Stomach (tissue), 9 donors: Measurements from ENCODE around the gene TLR9. TPM values are rescaled to one million over a fixed set of nuclear protein-coding genes. Genes with fewer than 3 reads are reported as not detected.

Experiments used
- DNase-seq, 2 donors: peaks; one replicate each; pipeline versions ENCODE4 v3.0.0 to v3.0.0-alpha.2; 2013 to 2019
- H3K27ac ChIP-seq, 5 donors: fragments of 200-600 bp in 4 of 5; sonication (generic) in 4 of 5; one replicate each; pipeline ENCODE4 v1.5.1; 2013 to 2019; ENCODE audit warnings: mild to moderate bottlenecking in 1 of 5, moderate library complexity in 1 of 5
- H3K27me3 ChIP-seq, 3 donors: fragments of 200-600 bp; sonication (generic); one replicate each; pipeline ENCODE4 v1.5.1; 2017 to 2019; ENCODE audit warnings: mixed run types in 1 of 3
- H3K36me3 ChIP-seq, 4 donors: fragments of 200-600 bp; sonication (generic); 1 replicate in 3 of 4; 2 replicates in 1 of 4; pipeline ENCODE4 v1.5.1; 2016 to 2019
- H3K4me1 ChIP-seq, 4 donors: fragments of 200-600 bp; sonication (generic); one replicate each; pipeline ENCODE4 v1.5.1; 2016 to 2019
- H3K4me3 ChIP-seq, 4 donors: fragments of 200-600 bp; sonication (generic) in 3 of 4; one replicate each; pipeline ENCODE4 v1.5.1; 2016 to 2019; ENCODE audit warnings: mild to moderate bottlenecking in 1 of 4
- H3K9me3 ChIP-seq, 4 donors: fragments of 200-600 bp; sonication (generic); one replicate each; pipeline ENCODE4 v1.5.1; 2016 to 2019
- EP300 ChIP-seq: sonication (generic); formaldehyde crosslinking; IDR thresholded peaks from one replicate; pipeline ENCODE4 v1.6.1; 2017; ENCODE audit warnings: antibody characterized with exemption
- POLR2A ChIP-seq, 4 donors: fragments of 450-650 bp; IDR thresholded peaks; one replicate each; pipeline ENCODE4 v1.6.1; 2016; ENCODE audit warnings: antibody characterized with exemption in 4 of 4, control low read depth in 2 of 4, mild to moderate bottlenecking in 1 of 4, moderate library complexity in 1 of 4
- POLR2AphosphoS5 ChIP-seq, 3 donors: sonication (generic); formaldehyde crosslinking; IDR thresholded peaks; one replicate each; pipeline ENCODE4 v1.6.1; 2016; ENCODE audit warnings: antibody characterized with exemption in 3 of 3
- WGBS, 5 donors: extraction: QIAGEN DNeasy Blood & Tissue Kit in 3 of 5; methylation state at CpG; one replicate each; pipeline versions ENCODE4 v1.1.5 to v1.1.7; 2013 to 2018; 5-methylcytosine and 5-hydroxymethylcytosine counted together
- intact Hi-C: fragments of 100-400 bp; cut with DNase I; formaldehyde crosslinking; loops from one replicate; pipeline ENCODE4 v1.15.1; 2023; ENCODE audit warnings: low total_unique reads
- polyA plus RNA-seq, 3 donors: library from polyadenylated mRNA; stranded (reverse); fragments of 200-250 nt; gene quantifications; one replicate each; pipeline ENCODE4 v1.2.3, GENCODE V29; 2013
- total RNA-seq, 5 donors: library from RNA; depleted of rRNA; stranded (reverse); fragments of >200 nt; gene quantifications; one replicate each; pipeline versions ENCODE4 v1.1.0 to v1.2.3, GENCODE V29; 2014 to 2016
- TF ChIP-seq, protein P1 (sequence below), 7 experiments: fragments of 450-650 bp in 4 of 7; fragments of 200-600 bp in 3 of 7; sonication (generic) in 3 of 7; IDR thresholded peaks; one replicate each; pipeline ENCODE4 v1.5.1; 2016 to 2019; ENCODE audit warnings: antibody characterized with exemption in 7 of 7, control low read depth in 2 of 7, mild to moderate bottlenecking in 1 of 7
- donor health status: healthy with polysubstance abuse.
- donor health status: Bipolar disorder and iron deficiency.
- donor health status: healthy.

TLR9 gene
- total and polyA plus RNA-seq, 8 donors: 0.18 TPM; not detected in 7

DNA sequence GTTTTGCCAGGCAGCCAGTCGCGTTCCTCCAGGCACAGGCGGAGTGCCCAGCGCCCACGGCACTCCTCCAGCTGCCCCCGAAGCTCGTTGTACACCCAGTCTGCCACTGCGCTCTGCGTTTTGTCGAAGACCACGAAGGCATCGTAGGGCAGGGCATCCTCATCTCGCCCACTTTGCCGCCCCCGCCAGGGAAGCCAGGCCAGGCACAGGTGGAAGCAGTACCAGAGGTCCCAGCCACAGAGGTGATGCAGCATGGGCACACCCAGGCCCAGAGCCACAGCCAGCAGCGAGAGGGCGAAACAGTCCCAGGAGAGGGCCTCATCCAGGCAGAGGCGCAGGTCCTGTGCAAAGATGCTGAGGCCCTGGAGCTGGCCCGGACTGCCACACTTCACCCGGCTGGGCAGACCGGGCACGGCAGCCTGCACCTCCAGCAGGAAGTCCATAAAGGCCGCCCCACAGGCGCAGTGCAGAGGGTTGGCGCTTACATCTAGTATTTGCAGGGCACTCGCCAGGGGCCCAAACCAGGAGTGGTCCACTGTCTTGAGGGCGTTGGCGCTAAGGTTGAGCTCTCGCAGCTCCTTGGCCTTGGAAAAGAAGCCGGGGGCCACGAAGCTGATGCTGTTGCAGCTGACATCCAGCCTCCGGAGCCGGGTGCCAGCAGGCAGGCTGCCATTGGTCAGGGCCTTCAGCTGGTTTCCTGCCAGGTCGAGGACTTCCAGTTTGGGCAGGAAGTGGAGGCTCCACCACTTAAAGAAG is 3.7 kb downstream of the TLR9 start:
- Histone ChIP-seq H3K4me1 (peaks cover 35 to 61% (median 46%) of the 10 kb centered on the region in 4 donors), H3K27me3 (no peaks in the 10 kb centered on the region), H3K27ac (peak overlapping the region in 1 of 5 donors; percentile 32), H3K36me3 (peaks cover 0 to 7% (median 0%) of the 10 kb centered on the region in 4 donors), H3K9me3 (no peaks in the 10 kb centered on the region), H3K4me3 (no peak overlapping the region)
- intact Hi-C loops: loop anchor here (5.0 kb wide), 1 partner anchor 121 kb away; no protein-coding TSS in a partner anchor
- TF ChIP-seq POLR2AphosphoS5 (IDR thresholded peaks at IDR 0.05): no peak
- no peak for TF ChIP-seq POLR2A (IDR thresholded peaks at IDR 0.05)
- no peak for TF ChIP-seq EP300
- TF ChIP-seq, protein P1, sequence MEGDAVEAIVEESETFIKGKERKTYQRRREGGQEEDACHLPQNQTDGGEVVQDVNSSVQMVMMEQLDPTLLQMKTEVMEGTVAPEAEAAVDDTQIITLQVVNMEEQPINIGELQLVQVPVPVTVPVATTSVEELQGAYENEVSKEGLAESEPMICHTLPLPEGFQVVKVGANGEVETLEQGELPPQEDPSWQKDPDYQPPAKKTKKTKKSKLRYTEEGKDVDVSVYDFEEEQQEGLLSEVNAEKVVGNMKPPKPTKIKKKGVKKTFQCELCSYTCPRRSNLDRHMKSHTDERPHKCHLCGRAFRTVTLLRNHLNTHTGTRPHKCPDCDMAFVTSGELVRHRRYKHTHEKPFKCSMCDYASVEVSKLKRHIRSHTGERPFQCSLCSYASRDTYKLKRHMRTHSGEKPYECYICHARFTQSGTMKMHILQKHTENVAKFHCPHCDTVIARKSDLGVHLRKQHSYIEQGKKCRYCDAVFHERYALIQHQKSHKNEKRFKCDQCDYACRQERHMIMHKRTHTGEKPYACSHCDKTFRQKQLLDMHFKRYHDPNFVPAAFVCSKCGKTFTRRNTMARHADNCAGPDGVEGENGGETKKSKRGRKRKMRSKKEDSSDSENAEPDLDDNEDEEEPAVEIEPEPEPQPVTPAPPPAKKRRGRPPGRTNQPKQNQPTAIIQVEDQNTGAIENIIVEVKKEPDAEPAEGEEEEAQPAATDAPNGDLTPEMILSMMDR (IDR thresholded peaks at IDR 0.05): no peak
- no peak for DNase-seq
- 81 to 86% (median 85%) methylated on average over 16 to 34 of the region's 34 CpGs for WGBS, 5 donors

DNA sequence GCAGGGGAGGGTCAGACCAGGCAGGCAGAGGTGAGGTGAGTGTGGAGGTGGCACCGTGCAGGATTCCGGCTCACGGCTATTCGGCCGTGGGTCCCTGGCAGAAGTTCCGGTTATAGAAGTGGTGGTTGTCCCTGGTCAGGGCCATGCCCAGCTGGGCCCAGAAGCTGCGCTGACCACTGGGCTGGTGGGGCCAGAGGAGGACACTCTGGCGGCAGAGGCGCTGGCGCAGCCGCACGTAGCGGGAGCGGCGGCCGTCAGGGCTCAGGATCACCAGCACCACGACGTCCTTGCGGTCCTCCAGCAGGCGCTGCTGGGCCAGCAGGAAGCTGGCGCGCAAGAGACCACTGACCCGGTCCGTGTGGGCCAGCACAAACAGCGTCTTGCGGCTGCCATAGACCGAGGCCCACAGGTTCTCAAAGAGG is 4.3 kb downstream of the TLR9 start:
- H3K9me3 ChIP-seq: no peaks in the 10 kb centered on the region
- H3K4me1 ChIP-seq: peaks cover 41 to 66% (median 51%) of the 10 kb centered on the region in 4 donors
- no peak overlapping the region for H3K4me3 ChIP-seq
- WGBS, 5 donors: 92 to 99% (median 92%) methylated on average over 6 to 27 of the region's 27 CpGs
- DNase-seq: no peak
- TF ChIP-seq EP300 (no peak), POLR2AphosphoS5 (IDR thresholded peaks at IDR 0.05) (no peak), POLR2A (IDR thresholded peaks at IDR 0.05) (no peak)
- TF ChIP-seq, protein P1 (IDR thresholded peaks at IDR 0.05): no peak
- peaks cover 0 to 7% (median 0%) of the 10 kb centered on the region in 4 donors for H3K36me3 ChIP-seq
- intact Hi-C loops: loop anchor here (5.0 kb wide), 1 partner anchor 121 kb away; no protein-coding TSS in a partner anchor
- no peaks in the 10 kb centered on the region for H3K27me3 ChIP-seq
- no peak overlapping the region for H3K27ac ChIP-seq

DNA sequence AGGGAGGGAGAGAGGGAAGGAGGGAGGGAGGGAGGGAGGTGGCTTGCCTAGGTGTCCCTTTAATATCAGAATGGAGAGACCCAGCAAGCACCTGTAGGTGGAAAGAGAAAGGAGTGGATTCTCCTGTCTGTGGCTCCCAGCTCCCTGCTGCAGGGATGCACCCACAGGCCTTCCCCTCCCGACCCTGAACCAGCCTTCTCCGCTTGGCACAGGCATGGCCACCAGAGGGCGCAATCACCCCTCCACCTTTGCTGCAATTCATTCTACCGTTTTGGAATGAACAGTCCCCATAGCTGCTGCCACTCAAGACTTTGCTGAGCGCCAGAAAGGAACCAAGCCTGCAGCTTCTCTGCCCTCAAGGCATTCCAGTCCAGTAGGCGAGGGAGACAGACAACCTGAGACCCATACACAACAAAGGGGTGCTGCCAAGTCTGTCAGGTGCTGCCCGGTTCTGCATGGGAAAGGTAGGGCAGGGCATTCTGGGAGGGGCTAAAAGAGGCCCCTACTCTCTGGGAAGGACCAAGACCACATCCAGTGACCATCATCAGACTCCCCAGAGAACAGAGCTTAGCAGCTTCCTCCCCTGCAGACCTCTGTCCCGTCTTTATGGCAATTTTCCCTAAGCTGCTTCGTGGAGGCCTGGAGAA is 4.9 kb downstream of the TLR9 start:
- intact Hi-C loops: loop anchor here (5.0 kb wide), 1 partner anchor 122 kb away; no protein-coding TSS in a partner anchor
- H3K27me3 ChIP-seq: no peaks in the 10 kb centered on the region
- TF ChIP-seq, protein P1 (IDR thresholded peaks at IDR 0.05): peak in 5 of 7 experiments; percentile 68 to 93 (median 87)
- TF ChIP-seq EP300 (no peak), POLR2AphosphoS5 (IDR thresholded peaks at IDR 0.05) (peak in 2 of 3 donors; percentile 30 to 50), POLR2A (IDR thresholded peaks at IDR 0.05) (no peak)
- H3K4me1 ChIP-seq: peaks cover 45 to 70% (median 56%) of the 10 kb centered on the region in 4 donors
- H3K4me3 ChIP-seq: no peak overlapping the region
- peaks cover 2 to 13% (median 3%) of the 10 kb centered on the region in 4 donors for H3K36me3 ChIP-seq
- no peaks in the 10 kb centered on the region for H3K9me3 ChIP-seq
- H3K27ac ChIP-seq: peak overlapping the region in 1 of 5 donors; percentile 85
- DNase-seq: peak; percentile 87 to 93
- 15 to 30% (median 29%) methylated on average over 7 to 9 of the region's 9 CpGs for WGBS, 5 donors

DNA sequence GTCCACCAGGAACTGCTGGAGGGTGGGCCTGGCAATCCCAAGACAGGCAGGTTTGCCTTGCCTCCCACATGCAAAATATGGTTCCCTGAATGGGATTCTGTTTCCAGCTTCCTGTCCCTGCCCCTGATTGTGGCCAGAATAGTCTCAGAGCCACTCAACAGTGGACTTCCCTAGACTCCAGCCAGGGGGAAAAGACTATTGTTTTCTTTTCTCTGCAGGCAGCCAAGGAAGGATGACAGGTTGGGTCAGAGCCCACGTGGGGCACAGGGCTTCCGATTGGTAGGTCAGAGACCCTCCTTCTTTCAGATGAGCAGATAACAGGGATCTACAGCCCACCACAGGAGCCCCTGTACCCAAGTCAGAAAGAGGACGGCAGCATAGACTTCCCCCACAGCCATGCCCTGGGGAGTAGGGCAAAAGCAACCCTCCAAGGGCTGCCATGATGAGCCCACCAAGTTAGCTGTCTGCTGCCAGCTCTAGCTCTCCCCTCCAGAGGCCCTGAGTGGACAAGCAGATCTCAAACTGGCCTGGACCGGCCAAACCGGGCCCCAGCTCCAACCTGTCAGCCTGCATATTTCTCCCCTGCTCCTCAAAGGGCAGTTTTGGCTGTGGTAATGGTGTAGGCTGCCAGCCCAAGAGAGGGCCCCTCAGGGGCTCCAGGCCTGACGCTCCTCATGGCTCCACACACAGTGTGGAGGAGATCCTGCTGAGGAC is 6.4 kb downstream of the TLR9 start:
- H3K9me3 ChIP-seq: no peaks in the 10 kb centered on the region
- H3K27me3 ChIP-seq: no peaks in the 10 kb centered on the region
- DNase-seq: peak; percentile 71 to 79
- 25 to 56% (median 37%) methylated on average over 3 to 6 of the region's 6 CpGs for WGBS, 5 donors
- TF ChIP-seq EP300: no peak
- no peak for TF ChIP-seq POLR2AphosphoS5 (IDR thresholded peaks at IDR 0.05)
- TF ChIP-seq, protein P1 (IDR thresholded peaks at IDR 0.05): no peak
- no peak for TF ChIP-seq POLR2A (IDR thresholded peaks at IDR 0.05)
- peak overlapping the region; percentile 81 to 94 (median 85) for H3K27ac ChIP-seq
- no peak overlapping the region for H3K4me3 ChIP-seq
- peaks cover 45 to 73% (median 56%) of the 10 kb centered on the region in 4 donors for H3K4me1 ChIP-seq
- intact Hi-C loops: no loop called here
- H3K36me3 ChIP-seq: peaks cover 17 to 27% (median 17%) of the 10 kb centered on the region in 4 donors
